Measurements from ENCODE around the gene GDI2. TPM values are rescaled to one million over a fixed set of nuclear protein-coding genes. Genes with fewer than 3 reads are reported as not detected.

GDI2 gene
- total and polyA plus RNA-seq, 4 donors: 103 to 190 (median 155) TPM

DNA sequence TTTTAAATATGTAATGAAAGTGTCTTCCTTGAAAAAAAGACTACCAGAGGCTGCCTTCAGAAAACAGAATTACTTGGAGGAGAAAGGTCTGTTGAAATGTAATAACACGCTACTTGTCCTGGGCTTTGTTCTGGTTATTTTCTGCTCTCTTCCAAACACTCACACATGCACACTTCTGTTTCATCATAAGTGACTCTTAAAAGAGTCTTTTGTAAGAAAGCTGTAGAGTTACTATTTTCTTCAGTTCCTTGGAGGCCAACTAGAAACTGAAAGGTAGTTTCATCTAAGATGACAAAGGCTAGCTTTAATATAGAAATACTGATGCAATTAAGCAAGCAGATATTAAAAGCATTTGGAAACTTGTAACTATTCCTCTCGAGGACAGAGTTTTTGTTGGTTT, 89.5 kb downstream of the GDI2 start:
- H3K9me3 ChIP-seq (ENCODE audit: control insufficient read depth in 4 of 4, low read length in 3 of 4): no peaks in the 10 kb centered on the region
- no peak overlapping the region for H3K27ac ChIP-seq (ENCODE audit: low read depth in 1 of 2, low read length in 2 of 2)
- peaks cover 4 to 18% (median 12%) of the 10 kb centered on the region in 4 donors for H3K36me3 ChIP-seq (ENCODE audit: control insufficient read depth in 4 of 4, insufficient read depth in 3 of 4, low read depth in 1 of 4, low read length in 3 of 4)
- 86% methylated on average over 2 of the region's 2 CpGs for WGBS
- no peak for DNase-seq (ENCODE audit: low spot score)
- H3K27me3 ChIP-seq (ENCODE audit: control insufficient read depth in 4 of 4, insufficient read depth in 4 of 4, low read length in 3 of 4): no peaks in the 10 kb centered on the region
- no peak overlapping the region for H3K4me3 ChIP-seq (ENCODE audit: low read depth in 1 of 3, low read length in 3 of 3)
- no peak overlapping the region for H3K9ac ChIP-seq (ENCODE audit: low read depth in 1 of 2, low read length in 2 of 2)
- H3K4me1 ChIP-seq (ENCODE audit: control insufficient read depth in 4 of 4, insufficient read depth in 4 of 4, low read length in 3 of 4): no peaks in the 10 kb centered on the region
- TF ChIP-seq FOXA1 (IDR thresholded peaks at IDR 0.05): no peak

DNA sequence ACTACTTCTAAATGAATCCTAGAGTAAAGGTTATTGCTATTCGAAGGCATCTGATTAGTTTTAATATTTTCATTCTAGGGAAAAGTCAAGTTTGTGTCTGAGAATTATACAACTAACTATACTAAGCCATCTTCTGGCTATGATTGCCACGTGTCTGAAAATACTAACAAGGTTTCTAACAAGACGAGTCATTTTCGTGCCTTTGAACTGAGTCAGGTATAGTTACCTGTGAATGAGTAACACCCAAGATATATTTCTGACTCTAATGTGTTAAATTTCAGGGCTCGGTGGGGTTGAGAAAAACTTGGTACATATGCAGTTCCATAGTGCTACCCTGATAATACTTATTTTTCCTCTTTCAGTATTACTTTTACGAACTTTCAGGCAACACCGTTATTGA, 93.1 kb downstream of the GDI2 start:
- Histone ChIP-seq H3K4me1 (ENCODE audit: control insufficient read depth in 4 of 4, insufficient read depth in 4 of 4, low read length in 3 of 4) (no peaks in the 10 kb centered on the region), H3K4me3 (ENCODE audit: low read depth in 1 of 3, low read length in 3 of 3) (no peak overlapping the region), H3K9ac (ENCODE audit: low read depth in 1 of 2, low read length in 2 of 2) (no peak overlapping the region), H3K27me3 (ENCODE audit: control insufficient read depth in 4 of 4, insufficient read depth in 4 of 4, low read length in 3 of 4) (no peaks in the 10 kb centered on the region), H3K9me3 (ENCODE audit: control insufficient read depth in 4 of 4, low read length in 3 of 4) (no peaks in the 10 kb centered on the region), H3K27ac (ENCODE audit: low read depth in 1 of 2, low read length in 2 of 2) (no peak overlapping the region), H3K36me3 (ENCODE audit: control insufficient read depth in 4 of 4, insufficient read depth in 3 of 4, low read depth in 1 of 4, low read length in 3 of 4) (peaks cover 2 to 11% (median 6%) of the 10 kb centered on the region in 4 donors)
- 96% methylated on average over 7 of the region's 7 CpGs for WGBS
- TF ChIP-seq, protein P1, sequence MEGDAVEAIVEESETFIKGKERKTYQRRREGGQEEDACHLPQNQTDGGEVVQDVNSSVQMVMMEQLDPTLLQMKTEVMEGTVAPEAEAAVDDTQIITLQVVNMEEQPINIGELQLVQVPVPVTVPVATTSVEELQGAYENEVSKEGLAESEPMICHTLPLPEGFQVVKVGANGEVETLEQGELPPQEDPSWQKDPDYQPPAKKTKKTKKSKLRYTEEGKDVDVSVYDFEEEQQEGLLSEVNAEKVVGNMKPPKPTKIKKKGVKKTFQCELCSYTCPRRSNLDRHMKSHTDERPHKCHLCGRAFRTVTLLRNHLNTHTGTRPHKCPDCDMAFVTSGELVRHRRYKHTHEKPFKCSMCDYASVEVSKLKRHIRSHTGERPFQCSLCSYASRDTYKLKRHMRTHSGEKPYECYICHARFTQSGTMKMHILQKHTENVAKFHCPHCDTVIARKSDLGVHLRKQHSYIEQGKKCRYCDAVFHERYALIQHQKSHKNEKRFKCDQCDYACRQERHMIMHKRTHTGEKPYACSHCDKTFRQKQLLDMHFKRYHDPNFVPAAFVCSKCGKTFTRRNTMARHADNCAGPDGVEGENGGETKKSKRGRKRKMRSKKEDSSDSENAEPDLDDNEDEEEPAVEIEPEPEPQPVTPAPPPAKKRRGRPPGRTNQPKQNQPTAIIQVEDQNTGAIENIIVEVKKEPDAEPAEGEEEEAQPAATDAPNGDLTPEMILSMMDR (IDR thresholded peaks at IDR 0.05; ENCODE audit: low read depth, low read length, missing input control): no peak
- TF ChIP-seq RXRA (IDR thresholded peaks at IDR 0.05) (no peak), FOXA2 (IDR thresholded peaks at IDR 0.05) (no peak), FOXA1 (IDR thresholded peaks at IDR 0.05) (no peak), GABPA (IDR thresholded peaks at IDR 0.05 in 1 of 2, conservative IDR thresholded peaks at IDR 0.05 in 1 of 2) (no peak), TAF1 (conservative IDR thresholded peaks at IDR 0.05) (no peak), EGR1 (IDR thresholded peaks at IDR 0.05; ENCODE audit: low read depth in 2 of 2) (no peak), SP1 (IDR thresholded peaks at IDR 0.05) (no peak)
- TF ChIP-seq, protein P2, sequence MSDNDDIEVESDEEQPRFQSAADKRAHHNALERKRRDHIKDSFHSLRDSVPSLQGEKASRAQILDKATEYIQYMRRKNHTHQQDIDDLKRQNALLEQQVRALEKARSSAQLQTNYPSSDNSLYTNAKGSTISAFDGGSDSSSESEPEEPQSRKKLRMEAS (IDR thresholded peaks at IDR 0.05): no peak
- TF ChIP-seq, protein P3, sequence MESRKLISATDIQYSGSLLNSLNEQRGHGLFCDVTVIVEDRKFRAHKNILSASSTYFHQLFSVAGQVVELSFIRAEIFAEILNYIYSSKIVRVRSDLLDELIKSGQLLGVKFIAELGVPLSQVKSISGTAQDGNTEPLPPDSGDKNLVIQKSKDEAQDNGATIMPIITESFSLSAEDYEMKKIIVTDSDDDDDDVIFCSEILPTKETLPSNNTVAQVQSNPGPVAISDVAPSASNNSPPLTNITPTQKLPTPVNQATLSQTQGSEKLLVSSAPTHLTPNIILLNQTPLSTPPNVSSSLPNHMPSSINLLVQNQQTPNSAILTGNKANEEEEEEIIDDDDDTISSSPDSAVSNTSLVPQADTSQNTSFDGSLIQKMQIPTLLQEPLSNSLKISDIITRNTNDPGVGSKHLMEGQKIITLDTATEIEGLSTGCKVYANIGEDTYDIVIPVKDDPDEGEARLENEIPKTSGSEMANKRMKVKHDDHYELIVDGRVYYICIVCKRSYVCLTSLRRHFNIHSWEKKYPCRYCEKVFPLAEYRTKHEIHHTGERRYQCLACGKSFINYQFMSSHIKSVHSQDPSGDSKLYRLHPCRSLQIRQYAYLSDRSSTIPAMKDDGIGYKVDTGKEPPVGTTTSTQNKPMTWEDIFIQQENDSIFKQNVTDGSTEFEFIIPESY (IDR thresholded peaks at IDR 0.05): no peak
- DNase-seq (ENCODE audit: low spot score): no peak

DNA sequence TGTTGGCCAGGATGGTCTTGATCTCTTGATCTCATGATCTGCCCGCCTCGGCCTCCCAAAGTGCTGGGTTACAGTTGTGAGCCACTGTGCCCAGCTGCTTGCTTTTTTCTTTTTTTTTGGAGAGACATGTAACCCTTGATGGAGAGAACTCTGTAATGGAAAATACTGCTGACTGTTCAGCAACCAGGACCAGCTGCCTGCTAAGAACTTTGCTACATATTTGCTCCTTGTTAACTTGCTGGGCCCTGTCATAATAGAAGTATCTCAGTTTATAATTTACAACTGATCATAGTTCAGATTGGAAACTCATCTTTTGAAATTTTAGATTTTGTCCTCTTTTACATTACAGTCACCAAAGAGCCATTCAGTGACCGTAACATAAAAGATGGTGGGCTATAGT, 93.7 kb downstream of the GDI2 start:
- Histone ChIP-seq H3K27ac (ENCODE audit: low read depth in 1 of 2, low read length in 2 of 2) (no peak overlapping the region), H3K9ac (ENCODE audit: low read depth in 1 of 2, low read length in 2 of 2) (no peak overlapping the region), H3K4me1 (ENCODE audit: control insufficient read depth in 4 of 4, insufficient read depth in 4 of 4, low read length in 3 of 4) (no peaks in the 10 kb centered on the region), H3K9me3 (ENCODE audit: control insufficient read depth in 4 of 4, low read length in 3 of 4) (no peaks in the 10 kb centered on the region), H3K36me3 (ENCODE audit: control insufficient read depth in 4 of 4, insufficient read depth in 3 of 4, low read depth in 1 of 4, low read length in 3 of 4) (peaks cover 0 to 11% (median 5%) of the 10 kb centered on the region in 4 donors), H3K27me3 (ENCODE audit: control insufficient read depth in 4 of 4, insufficient read depth in 4 of 4, low read length in 3 of 4) (no peaks in the 10 kb centered on the region), H3K4me3 (ENCODE audit: low read depth in 1 of 3, low read length in 3 of 3) (no peak overlapping the region)
- WGBS: 98% methylated on average over 3 of the region's 3 CpGs
- DNase-seq (ENCODE audit: low spot score): no peak
- TF ChIP-seq, protein P3 (IDR thresholded peaks at IDR 0.05): no peak
- TF ChIP-seq NR2F2 (IDR thresholded peaks at IDR 0.05) (no peak), RAD21 (IDR thresholded peaks at IDR 0.05) (no peak), FOXA1 (IDR thresholded peaks at IDR 0.05) (no peak), HNF4G (IDR thresholded peaks at IDR 0.05) (no peak), YY1 (IDR thresholded peaks at IDR 0.05) (no peak), EGR1 (IDR thresholded peaks at IDR 0.05; ENCODE audit: low read depth in 2 of 2) (no peak), SP1 (IDR thresholded peaks at IDR 0.05) (no peak), HNF4A (conservative IDR thresholded peaks at IDR 0.05) (no peak), GABPA (IDR thresholded peaks at IDR 0.05 in 1 of 2, conservative IDR thresholded peaks at IDR 0.05 in 1 of 2) (no peak)
- TF ChIP-seq, protein P4, sequence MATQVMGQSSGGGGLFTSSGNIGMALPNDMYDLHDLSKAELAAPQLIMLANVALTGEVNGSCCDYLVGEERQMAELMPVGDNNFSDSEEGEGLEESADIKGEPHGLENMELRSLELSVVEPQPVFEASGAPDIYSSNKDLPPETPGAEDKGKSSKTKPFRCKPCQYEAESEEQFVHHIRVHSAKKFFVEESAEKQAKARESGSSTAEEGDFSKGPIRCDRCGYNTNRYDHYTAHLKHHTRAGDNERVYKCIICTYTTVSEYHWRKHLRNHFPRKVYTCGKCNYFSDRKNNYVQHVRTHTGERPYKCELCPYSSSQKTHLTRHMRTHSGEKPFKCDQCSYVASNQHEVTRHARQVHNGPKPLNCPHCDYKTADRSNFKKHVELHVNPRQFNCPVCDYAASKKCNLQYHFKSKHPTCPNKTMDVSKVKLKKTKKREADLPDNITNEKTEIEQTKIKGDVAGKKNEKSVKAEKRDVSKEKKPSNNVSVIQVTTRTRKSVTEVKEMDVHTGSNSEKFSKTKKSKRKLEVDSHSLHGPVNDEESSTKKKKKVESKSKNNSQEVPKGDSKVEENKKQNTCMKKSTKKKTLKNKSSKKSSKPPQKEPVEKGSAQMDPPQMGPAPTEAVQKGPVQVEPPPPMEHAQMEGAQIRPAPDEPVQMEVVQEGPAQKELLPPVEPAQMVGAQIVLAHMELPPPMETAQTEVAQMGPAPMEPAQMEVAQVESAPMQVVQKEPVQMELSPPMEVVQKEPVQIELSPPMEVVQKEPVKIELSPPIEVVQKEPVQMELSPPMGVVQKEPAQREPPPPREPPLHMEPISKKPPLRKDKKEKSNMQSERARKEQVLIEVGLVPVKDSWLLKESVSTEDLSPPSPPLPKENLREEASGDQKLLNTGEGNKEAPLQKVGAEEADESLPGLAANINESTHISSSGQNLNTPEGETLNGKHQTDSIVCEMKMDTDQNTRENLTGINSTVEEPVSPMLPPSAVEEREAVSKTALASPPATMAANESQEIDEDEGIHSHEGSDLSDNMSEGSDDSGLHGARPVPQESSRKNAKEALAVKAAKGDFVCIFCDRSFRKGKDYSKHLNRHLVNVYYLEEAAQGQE (IDR thresholded peaks at IDR 0.05): no peak
- TF ChIP-seq, protein P2 (IDR thresholded peaks at IDR 0.05): no peak
- TF ChIP-seq, protein P5, sequence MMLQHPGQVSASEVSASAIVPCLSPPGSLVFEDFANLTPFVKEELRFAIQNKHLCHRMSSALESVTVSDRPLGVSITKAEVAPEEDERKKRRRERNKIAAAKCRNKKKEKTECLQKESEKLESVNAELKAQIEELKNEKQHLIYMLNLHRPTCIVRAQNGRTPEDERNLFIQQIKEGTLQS (IDR thresholded peaks at IDR 0.05): no peak
